GM18498 (cell line): ENCODE measurements around the gene C3AR1.
"Not testable (repeated sequence)": the region's sequence is repeated elsewhere in the genome, so short reads cannot be mapped to it uniquely, and the experiment has no call there.

Experiments
- ATAC-seq: cut with Tn5 transposase; IDR thresholded peaks from one replicate; pipeline ENCODE4 v1.9.1; 2021; ENCODE audit warnings: mild to moderate bottlenecking, moderate library complexity; ENCODE audit not compliant: unreplicated experiment

The C3AR1 gene

GRCh38 chr12:8065991-8066594 lies at the start of gene C3AR1:
TSS of gene C3AR1 (minus strand) at chr12:8066359. CDS start at chr12:8060185, 6,174 bp downstream.
- peak; percentile 58 for ATAC-seq

- not testable (repeated sequence) for ATAC-seq
Measured at GRCh38 chr12:8113117-8113516, 47.0 kb upstream of the C3AR1 start.

DNA sequence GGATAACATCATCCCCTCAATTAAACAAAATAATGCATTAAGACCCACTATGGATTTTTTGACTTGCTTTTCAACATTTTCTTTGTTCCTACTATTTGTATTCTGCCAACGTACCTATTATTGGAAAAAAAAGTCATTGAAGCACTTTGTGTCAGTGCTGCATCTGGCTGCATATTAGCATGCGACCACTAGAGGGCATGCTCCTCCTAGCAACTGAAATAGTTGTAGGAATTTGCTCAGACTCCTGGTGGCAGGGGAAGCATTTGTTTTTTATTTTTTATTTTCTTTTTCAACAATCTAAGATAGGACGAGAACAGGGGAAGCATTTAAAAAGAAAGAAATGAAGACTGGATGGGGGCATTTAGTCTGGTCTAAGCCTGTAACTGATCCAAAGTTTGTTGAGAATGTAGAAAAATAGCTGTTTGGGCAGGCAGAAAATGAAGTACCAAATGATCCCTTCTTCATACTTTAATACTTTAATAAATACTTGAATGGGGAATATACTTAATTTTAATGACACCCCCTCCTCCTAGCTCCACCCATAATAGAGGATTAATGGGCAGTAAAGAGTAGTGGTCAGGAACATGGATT lies 42.7 kb upstream of the C3AR1 start:
- no peak for ATAC-seq

DNA sequence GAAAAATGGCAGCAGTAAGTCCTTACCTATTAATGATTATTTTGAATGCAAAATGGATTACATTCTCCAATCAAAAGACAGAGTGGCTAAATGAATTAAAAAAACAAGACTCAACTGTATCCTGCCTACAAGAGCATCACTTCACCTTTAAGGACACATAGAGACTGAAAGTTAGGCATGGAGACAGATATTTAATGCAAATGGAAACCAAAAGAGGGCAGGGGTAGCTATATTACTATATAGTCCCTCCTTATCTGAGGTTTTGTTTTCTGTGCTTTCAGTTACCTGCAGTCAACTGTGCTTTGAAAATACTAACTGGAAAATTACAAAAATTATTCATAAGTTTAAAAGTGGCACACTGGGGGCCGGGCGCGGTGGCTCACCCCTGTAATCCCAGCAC lies 33.1 kb upstream of the C3AR1 start:
- ATAC-seq, result no peak

DNA sequence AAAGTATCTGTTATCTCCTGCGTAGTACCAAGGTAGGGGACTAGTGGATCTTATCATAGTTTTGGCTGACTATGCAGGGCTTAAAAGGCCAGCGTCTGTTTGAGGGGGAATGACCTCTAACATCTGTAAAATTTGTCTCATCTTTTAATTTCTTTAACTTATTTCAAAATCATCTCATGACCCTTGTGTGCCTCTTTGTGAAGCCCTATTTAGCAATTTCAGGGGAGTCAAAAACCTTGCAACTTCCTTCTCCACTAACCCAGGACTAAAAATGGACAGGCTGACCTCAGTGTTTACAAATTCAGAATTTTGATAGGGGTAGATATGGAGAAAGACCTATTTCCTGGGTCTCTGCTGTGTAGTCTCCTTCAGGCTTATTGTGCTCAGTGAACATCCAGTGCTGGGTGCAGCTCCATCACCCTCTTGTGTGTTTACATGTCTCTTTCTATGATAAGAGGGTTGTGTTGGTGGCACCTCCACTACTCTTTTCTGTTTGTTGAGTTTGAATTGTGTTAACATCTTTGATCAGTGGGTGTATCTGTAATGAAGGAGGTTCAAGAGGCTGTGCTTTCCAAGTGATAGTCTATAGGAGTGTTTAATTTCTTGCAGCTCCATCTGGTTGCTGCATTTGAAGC lies 30.2 kb upstream of the C3AR1 start:
- ATAC-seq, result no peak

DNA sequence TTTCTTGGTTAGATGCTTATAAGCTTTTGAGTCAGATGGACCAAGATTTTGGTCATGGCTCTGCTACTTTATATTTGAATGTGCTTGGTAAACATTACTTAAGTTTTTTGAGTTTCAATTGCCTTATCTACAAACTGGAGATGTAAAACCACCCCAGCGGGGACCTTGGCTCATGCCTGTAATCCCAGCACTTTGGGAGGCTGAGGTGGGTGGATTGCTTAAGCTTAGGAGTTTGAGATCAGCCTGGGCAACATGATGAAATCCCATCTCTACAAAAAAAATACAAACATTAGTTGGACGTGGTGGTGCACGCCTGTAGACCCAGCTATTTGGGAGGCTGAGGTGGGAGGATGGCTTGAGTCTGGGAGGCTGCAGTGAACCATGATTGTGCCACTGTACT lies 27.1 kb upstream of the C3AR1 start:
- no peak for ATAC-seq

DNA sequence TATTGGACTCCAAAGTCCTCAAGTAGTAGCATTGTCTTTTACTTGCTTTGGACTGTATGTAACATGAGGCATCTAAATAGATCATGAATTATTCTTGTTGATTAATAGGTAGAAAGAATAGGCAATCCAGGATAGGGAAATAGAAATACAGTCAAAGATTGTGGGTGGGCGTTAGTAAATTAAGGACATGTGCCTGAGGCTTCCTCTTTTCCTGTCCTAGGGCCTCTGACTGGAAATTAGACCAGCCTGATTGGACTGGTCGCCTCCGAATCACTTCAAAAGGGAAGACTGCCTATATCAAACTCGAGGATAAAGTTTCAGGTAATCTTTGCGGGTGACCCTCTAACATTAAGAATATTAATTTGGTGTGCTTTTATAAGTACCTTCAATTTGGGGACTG lies 23.6 kb upstream of the C3AR1 start:
- ATAC-seq, result no peak

GRCh38 chr12:8089277-8089676 lies 23.1 kb upstream of the C3AR1 start:
- ATAC-seq, result not testable (repeated sequence)

DNA sequence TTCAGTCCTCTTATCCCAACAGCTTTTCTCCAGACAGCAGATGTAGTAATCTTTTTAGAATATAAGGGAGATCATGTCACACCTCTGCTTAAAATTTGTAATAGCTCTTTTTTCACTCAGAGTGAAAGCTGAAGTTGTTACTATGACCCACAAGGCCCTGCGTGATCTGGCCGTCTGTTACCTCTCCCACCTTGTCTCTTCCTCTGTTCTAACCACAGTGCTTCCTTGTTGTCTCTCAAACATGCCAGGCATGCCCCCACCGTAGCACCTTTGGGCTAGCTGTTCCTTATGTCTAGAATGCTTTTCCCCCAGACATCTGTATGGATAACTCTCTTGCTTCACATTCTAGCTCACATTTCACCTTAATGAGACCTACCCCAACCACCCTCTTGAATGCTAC lies 22.4 kb upstream of the C3AR1 start:
- peak; percentile 71 for ATAC-seq

GRCh38 chr12:8087666-8088065 lies 21.5 kb upstream of the C3AR1 start:
- ATAC-seq, result no peak

DNA sequence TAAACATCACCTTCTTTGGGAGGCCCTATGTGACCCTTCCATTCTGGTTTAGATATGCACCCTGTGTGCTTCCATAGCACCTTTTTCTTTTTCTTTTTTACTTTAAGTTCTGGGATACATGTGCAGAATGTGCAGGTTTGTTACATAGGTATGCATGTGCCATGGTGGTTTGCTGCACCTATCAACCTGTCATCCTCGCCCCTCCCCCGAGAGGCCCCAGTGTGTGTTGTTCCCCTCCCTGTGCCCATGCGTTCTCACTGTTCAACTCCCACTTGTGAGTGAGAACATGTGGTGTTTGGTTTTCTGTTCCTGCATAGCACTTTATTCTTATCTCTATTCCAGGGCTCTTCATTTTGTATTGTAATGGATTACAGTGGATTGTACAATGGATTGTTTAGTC lies 18.2 kb upstream of the C3AR1 start:
- not testable (repeated sequence) for ATAC-seq

DNA sequence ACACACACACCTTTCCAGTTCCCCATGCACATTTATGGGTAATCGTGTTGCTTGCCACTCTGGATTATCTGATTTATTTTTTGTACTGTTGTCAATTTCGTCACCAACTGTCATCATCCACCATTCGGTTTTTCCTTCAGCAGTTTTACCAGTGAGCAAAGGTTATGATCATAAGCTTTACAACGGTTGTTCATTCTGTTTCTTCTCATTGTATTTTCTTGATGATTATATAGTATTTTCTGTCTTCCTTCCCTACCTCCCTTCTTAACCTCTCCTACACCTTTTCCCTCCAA lies 16.6 kb upstream of the C3AR1 start:
- no peak for ATAC-seq

GRCh38 chr12:8081251-8081920 lies 15.2 kb upstream of the C3AR1 start:
- no peak for ATAC-seq

GRCh38 chr12:8080120-8080519 lies 14.0 kb upstream of the C3AR1 start:
- ATAC-seq, result no peak

GRCh38 chr12:8078916-8079315 lies 12.8 kb upstream of the C3AR1 start:
- ATAC-seq, result no peak

GRCh38 chr12:8078398-8078797 lies 12.2 kb upstream of the C3AR1 start:
- ATAC-seq, result no peak

DNA sequence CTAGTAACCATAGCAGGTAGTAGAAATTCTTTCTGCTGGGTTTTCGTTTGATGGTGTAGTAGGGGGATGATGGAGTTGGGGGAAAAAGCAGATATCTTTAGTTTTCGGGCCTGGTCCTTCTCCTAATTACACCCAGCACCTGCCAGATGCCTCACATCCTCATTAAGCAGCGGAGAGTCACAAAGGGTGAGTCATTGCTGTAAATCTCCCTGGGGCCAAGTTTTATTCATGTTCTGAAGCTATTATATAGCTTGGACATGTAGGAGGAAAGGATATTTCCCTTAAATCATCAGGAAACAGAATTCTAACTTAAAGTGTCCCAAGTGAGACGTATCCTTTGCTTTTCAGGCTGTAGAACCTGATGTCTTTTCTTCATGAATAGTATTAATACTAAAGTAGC lies 11.0 kb upstream of the C3AR1 start:
- no peak for ATAC-seq

- ATAC-seq, result no peak
Measured at GRCh38 chr12:8076366-8076765, 10.2 kb upstream of the C3AR1 start.

GRCh38 chr12:8075935-8076334 lies 9.8 kb upstream of the C3AR1 start:
- ATAC-seq, result no peak

GRCh38 chr12:8071820-8072219 lies 5.7 kb upstream of the C3AR1 start:
- ATAC-seq, result not testable (repeated sequence)

- no peak for ATAC-seq
Measured at GRCh38 chr12:8069582-8069981, 3.4 kb upstream of the C3AR1 start.

DNA sequence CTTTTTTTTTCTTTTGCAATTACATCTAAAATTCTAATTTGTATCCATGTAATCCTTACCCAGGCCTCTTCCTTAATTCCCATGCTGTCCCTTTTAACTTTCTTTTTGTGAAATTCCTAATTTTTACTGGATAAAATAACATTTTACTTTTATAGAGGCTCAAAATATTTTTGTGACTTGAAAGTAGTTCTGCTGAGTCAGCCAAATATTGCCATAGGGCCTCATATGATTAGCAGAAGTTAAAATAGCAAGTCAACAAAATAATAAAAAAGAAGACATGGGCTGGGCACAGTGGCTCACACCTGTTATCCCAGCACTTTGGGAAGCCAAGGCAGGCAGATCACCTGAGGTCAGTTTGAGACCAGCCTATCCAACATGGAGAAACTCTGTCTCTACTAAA lies 2.0 kb downstream of the C3AR1 start:
- ATAC-seq, result no peak
